K562 (cell line): ENCODE data around the gene NACC1. TPM values are rescaled to one million over a fixed set of nuclear protein-coding genes. Genes with fewer than 3 reads are reported as not detected.

Experiments
- FOXA1 ChIP-seq: fragments of 450-650 bp; IDR thresholded peaks from 2 replicates; pipeline ENCODE4 v1.6.1; 2016; ENCODE audit warnings: mild to moderate bottlenecking, borderline replicate concordance
- HCFC1 ChIP-seq: IDR thresholded peaks from 2 replicates; pipeline ENCODE4 v1.6.1; 2012; ENCODE audit warnings: low read depth, low read length, improper control_type of control experiment
- HDGF ChIP-seq: fragments of 450-650 bp; IDR thresholded peaks from 2 replicates; pipeline ENCODE4 v1.6.1; 2016
- JUNB ChIP-seq: fragments of 450-650 bp; formaldehyde crosslinking; conservative IDR thresholded peaks from 2 replicates; pipeline ENCODE4 v1.4.0; 2020; ENCODE audit warnings: mild to moderate bottlenecking
- MCM3 ChIP-seq: fragments of 450-650 bp; IDR thresholded peaks from 2 replicates; pipeline ENCODE4 v1.6.1; 2016
- NCOA2 ChIP-seq, 2 experiments: fragments of 450-650 bp; IDR thresholded peaks; 2 replicates each; pipeline ENCODE4 v1.6.1; 2018; ENCODE audit warnings: mild to moderate bottlenecking in 2 of 2, moderate library complexity in 1 of 2; ENCODE audit not compliant: partially characterized antibody in 2 of 2
- NFE2L1 ChIP-seq: fragments of 450-650 bp; IDR thresholded peaks from 2 replicates; pipeline ENCODE4 v1.6.1; 2016; ENCODE audit warnings: missing genetic modification characterization, low read depth, mild to moderate bottlenecking, missing compliant biosample characterization, moderate library complexity, borderline replicate concordance
- NKRF ChIP-seq: fragments of 450-650 bp; IDR thresholded peaks from 2 replicates; pipeline ENCODE4 v1.6.1; 2016; ENCODE audit warnings: borderline replicate concordance
- NRF1 ChIP-seq, 2 experiments: fragments of 450-650 bp; IDR thresholded peaks in 1 of 2; conservative IDR thresholded peaks in 1 of 2; 2 replicates each; pipeline ENCODE4 v1.6.1; 2014; ENCODE audit warnings: mild to moderate bottlenecking in 2 of 2
- POU5F1 ChIP-seq: fragments of 150-350 bp; IDR thresholded peaks from 2 replicates; pipeline ENCODE4 v1.6.1; 2014; ENCODE audit warnings: borderline replicate concordance, low read length, low read depth, mild to moderate bottlenecking; ENCODE audit not compliant: partially characterized antibody
- PRPF4 ChIP-seq: fragments of 200-400 bp; formaldehyde crosslinking; IDR thresholded peaks from one replicate; pipeline ENCODE4 v1.6.1; 2017; ENCODE audit warnings: low read length, low read depth, mild to moderate bottlenecking; ENCODE audit not compliant: insufficient read depth, poor library complexity, severe bottlenecking
- SLC30A9 ChIP-seq: fragments of 250-450 bp; sonication (Bioruptor Pico); IDR thresholded peaks from 2 replicates; pipeline ENCODE4 v1.8.0; 2022; ENCODE audit warnings: mild to moderate bottlenecking, moderate library complexity
- SMARCA4 ChIP-seq: fragments of 450-650 bp; IDR thresholded peaks from 2 replicates; pipeline ENCODE4 v1.6.1; 2016
- TARDBP ChIP-seq: fragments of 450-650 bp; IDR thresholded peaks from 2 replicates; pipeline ENCODE4 v1.6.1; 2016
- ZBTB49 ChIP-seq: sonication (generic); formaldehyde crosslinking; IDR thresholded peaks from 2 replicates; pipeline ENCODE4 v1.8.0; 2022; ENCODE audit warnings: missing genetic modification reagents, mild to moderate bottlenecking, borderline replicate concordance
- ZFP30 ChIP-seq: fragments of 250-450 bp; sonication (Bioruptor Pico); IDR thresholded peaks from 2 replicates; pipeline ENCODE4 v1.8.0; 2022; ENCODE audit warnings: moderate library complexity, mild to moderate bottlenecking, inconsistent platforms, borderline replicate concordance
- ZKSCAN1 ChIP-seq: fragments of 150-350 bp; IDR thresholded peaks from 2 replicates; pipeline ENCODE4 v1.6.1; 2016; ENCODE audit warnings: low read depth, low read length
- ZNF146 ChIP-seq: IDR thresholded peaks from one replicate; pipeline ENCODE4 v1.6.1; 2018; ENCODE audit warnings: missing compliant biosample characterization; ENCODE audit not compliant: unreplicated experiment
- ZNF282 ChIP-seq: sonication (generic); formaldehyde crosslinking; IDR thresholded peaks from 2 replicates; pipeline ENCODE4 v1.8.1; 2023; ENCODE audit warnings: missing genetic modification reagents
- ZNF449 ChIP-seq: fragments of 250-450 bp; sonication (Bioruptor Pico); IDR thresholded peaks from 2 replicates; pipeline ENCODE4 v1.8.0; 2022; ENCODE audit warnings: moderate library complexity, mild to moderate bottlenecking, inconsistent platforms
- ZNF699 ChIP-seq: fragments of 250-450 bp; sonication (Bioruptor Pico); IDR thresholded peaks from 2 replicates; pipeline ENCODE4 v1.8.0; 2021; ENCODE audit warnings: mild to moderate bottlenecking, moderate library complexity; ENCODE audit not compliant: insufficient replicate concordance
- polyA plus RNA-seq, 8 experiments: library from polyadenylated mRNA; depleted of rRNA in 4 of 8; stranded (reverse) in 5 of 8; unstranded in 3 of 8; fragments of >200 nt; fragmentation: Nextera tagmentation in 2 of 8; fragmentation: Illumina TruSeq in 1 of 8; extraction: Ambion mirVana in 2 of 8; extraction: Trizol in 1 of 8; gene quantifications; 2 replicates each; pipeline versions ENCODE4 v1.2.1 to v1.2.3, GENCODE V29; 2011 to 2014; ENCODE audit warnings: inconsistent platforms in 1 of 8, missing spikeins in 1 of 8
- total RNA-seq, 7 experiments: library from RNA; depleted of rRNA in 6 of 7; stranded (reverse); fragments of >200 nt in 6 of 7; fragmentation: Illumina TruSeq in 2 of 7; extraction: Trizol in 2 of 7; gene quantifications; 2 replicates each; pipeline versions ENCODE4 v1.2.1 to v1.2.3, GENCODE V29; 2011 to 2021; ENCODE audit warnings: low replicate concordance in 1 of 7
- TF ChIP-seq, protein P1 (sequence below): fragments of 250-450 bp; sonication (Bioruptor Pico); IDR thresholded peaks from 2 replicates; pipeline ENCODE4 v1.5.0; 2020; ENCODE audit warnings: mild to moderate bottlenecking

NACC1 gene
- total and polyA plus RNA-seq, 9 of the 15 experiments (the other 6 are each of a cell fraction or from before 2014, with no cell fraction given), result 0.04 to 96.6 (median 25.8) TPM

- peak; percentile 83 for TF ChIP-seq NKRF
- no peak for TF ChIP-seq MCM3
- TF ChIP-seq ZNF449 (CRISPR knock-in tag), result no peak
- no peak for TF ChIP-seq TARDBP
- TF ChIP-seq SLC30A9 (CRISPR knock-in tag), result no peak
- no peak for TF ChIP-seq JUNB (CRISPR knock-in tag)
- TF ChIP-seq ZNF699 (CRISPR knock-in tag), result no peak
- no peak for TF ChIP-seq FOXA1
- TF ChIP-seq SMARCA4, result no peak
- TF ChIP-seq ZBTB49, result no peak
- no peak for TF ChIP-seq HDGF
- no peak for TF ChIP-seq POU5F1
- peak; percentile 27; the same call in 1 of the 2 replicates for TF ChIP-seq HCFC1
- TF ChIP-seq ZFP30 (CRISPR knock-in tag), result no peak
- peak; percentile 34 to 51; a peak in 3 of 4 replicates for TF ChIP-seq NRF1 (conservative IDR thresholded peaks at IDR 0.05 in 1 of 2, IDR thresholded peaks at IDR 0.05 in 1 of 2)
- TF ChIP-seq ZNF146 (CRISPR knock-in tag), result no peak
- TF ChIP-seq ZNF282, result no peak
- TF ChIP-seq PRPF4, result peak; percentile 51
- no peak for TF ChIP-seq NCOA2 (IDR thresholded peaks at IDR 0.05; ENCODE audit: partially characterized antibody in 2 of 2)
- TF ChIP-seq, protein P1, sequence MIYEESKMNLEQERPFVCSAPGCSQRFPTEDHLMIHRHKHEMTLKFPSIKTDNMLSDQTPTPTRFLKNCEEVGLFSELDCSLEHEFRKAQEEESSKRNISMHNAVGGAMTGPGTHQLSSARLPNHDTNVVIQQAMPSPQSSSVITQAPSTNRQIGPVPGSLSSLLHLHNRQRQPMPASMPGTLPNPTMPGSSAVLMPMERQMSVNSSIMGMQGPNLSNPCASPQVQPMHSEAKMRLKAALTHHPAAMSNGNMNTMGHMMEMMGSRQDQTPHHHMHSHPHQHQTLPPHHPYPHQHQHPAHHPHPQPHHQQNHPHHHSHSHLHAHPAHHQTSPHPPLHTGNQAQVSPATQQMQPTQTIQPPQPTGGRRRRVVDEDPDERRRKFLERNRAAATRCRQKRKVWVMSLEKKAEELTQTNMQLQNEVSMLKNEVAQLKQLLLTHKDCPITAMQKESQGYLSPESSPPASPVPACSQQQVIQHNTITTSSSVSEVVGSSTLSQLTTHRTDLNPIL (CRISPR knock-in tag), result no peak
- no peak for TF ChIP-seq NFE2L1 (tag)
- TF ChIP-seq ZKSCAN1, result 0 out of 2 replicates have a peak, but pooled peaks have one; percentile 39
Observed at GRCh38 chr19:13151605-13152355, 33.7 kb downstream of the NACC1 start (continued).
